Measurements from ENCODE around the gene CRYGD.

CRYGD gene

DNA sequence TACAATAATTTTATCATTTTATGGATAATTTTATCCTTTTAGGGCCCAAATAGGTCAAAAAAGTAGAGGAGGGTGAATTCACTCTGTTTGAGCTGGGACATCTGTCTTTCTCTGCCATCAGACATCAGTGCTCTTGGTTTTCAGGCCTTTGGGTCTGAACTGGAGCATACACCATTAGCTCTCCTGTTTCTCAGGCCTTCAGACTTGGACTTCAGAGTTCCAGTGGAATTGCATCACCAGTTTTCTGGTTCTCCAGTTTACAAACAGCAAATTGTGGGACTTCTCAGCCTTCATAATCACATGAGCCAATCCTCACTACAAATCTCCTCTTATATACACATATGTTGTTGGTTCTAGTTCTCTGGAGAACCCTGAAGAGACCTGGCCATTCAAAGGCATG is 33.9 kb downstream of the CRYGD start:
- no peaks in the 10 kb centered on the region for H3K27me3 ChIP-seq (ENCODE audit: insufficient read depth, low read length, poor library complexity)
- no peak overlapping the region for H3K4me3 ChIP-seq (ENCODE audit: low read depth in 1 of 2, low read length in 2 of 2)
- ATAC-seq (ENCODE audit: insufficient read depth, low read depth) = no peak

GRCh38 chr2:208086029-208086428 is 38.3 kb downstream of the CRYGD start:
- Histone ChIP-seq H3K4me1 (ENCODE audit: insufficient read depth, low read length) (no peaks in the 10 kb centered on the region), H3K27ac (ENCODE audit: low read length) (no peak overlapping the region), H3K9ac (ENCODE audit: low read depth, low read length) (no peak overlapping the region), H3K4me2 (ENCODE audit: insufficient read depth, low read length) (no peak overlapping the region), H4K20me1 (ENCODE audit: insufficient read depth, low read length) (no peaks in the 10 kb centered on the region), H2AFZ (ENCODE audit: low read depth, low read length) (no peak overlapping the region), H3K36me3 (ENCODE audit: insufficient read depth, low read length) (no peaks in the 10 kb centered on the region), H3K9me3 (ENCODE audit: insufficient read depth, low read length, severe bottlenecking) (no peaks in the 10 kb centered on the region), H3K79me2 (ENCODE audit: insufficient read depth, low read length) (no peaks in the 10 kb centered on the region), H3K4me3 (ENCODE audit: low read depth in 1 of 2, low read length in 2 of 2) (no peak overlapping the region), H3K27me3 (ENCODE audit: insufficient read depth, low read length, poor library complexity) (no peaks in the 10 kb centered on the region)
- no peak for DNase-seq
- no peak for TF ChIP-seq EZH2 (IDR thresholded peaks at IDR 0.05; ENCODE audit: borderline replicate concordance, low read depth, low read length, severe bottlenecking)
- ATAC-seq (ENCODE audit: insufficient read depth, low read depth) = no peak

More for the DNA sequence above, 33.9 kb downstream of the CRYGD start:
- no peaks in the 10 kb centered on the region for H3K79me2 ChIP-seq (ENCODE audit: insufficient read depth, low read length)
- H2AFZ ChIP-seq (ENCODE audit: low read depth, low read length) = no peak overlapping the region
- TF ChIP-seq EZH2 (IDR thresholded peaks at IDR 0.05; ENCODE audit: borderline replicate concordance, low read depth, low read length, severe bottlenecking) = no peak
- no peak for TF ChIP-seq CTCF (IDR thresholded peaks at IDR 0.05; ENCODE audit: borderline replicate concordance, extremely low read depth, low read length, poor library complexity, severe bottlenecking)
- H3K9me3 ChIP-seq (ENCODE audit: insufficient read depth, low read length, severe bottlenecking) = no peaks in the 10 kb centered on the region
- no peak overlapping the region for H3K9ac ChIP-seq (ENCODE audit: low read depth, low read length)
- H4K20me1 ChIP-seq (ENCODE audit: insufficient read depth, low read length) = no peaks in the 10 kb centered on the region
- DNase-seq = no peak
- no peak overlapping the region for H3K4me2 ChIP-seq (ENCODE audit: insufficient read depth, low read length)
- H3K4me1 ChIP-seq (ENCODE audit: insufficient read depth, low read length) = no peaks in the 10 kb centered on the region
- H3K27ac ChIP-seq (ENCODE audit: low read length) = no peak overlapping the region
- no peaks in the 10 kb centered on the region for H3K36me3 ChIP-seq (ENCODE audit: insufficient read depth, low read length)

GRCh38 chr2:208083807-208084206 is 40.5 kb downstream of the CRYGD start:
- Histone ChIP-seq H3K9ac (ENCODE audit: low read depth, low read length) (no peak overlapping the region), H3K36me3 (ENCODE audit: insufficient read depth, low read length) (no peaks in the 10 kb centered on the region), H3K79me2 (ENCODE audit: insufficient read depth, low read length) (no peaks in the 10 kb centered on the region), H3K4me2 (ENCODE audit: insufficient read depth, low read length) (no peak overlapping the region), H4K20me1 (ENCODE audit: insufficient read depth, low read length) (no peaks in the 10 kb centered on the region), H3K27me3 (ENCODE audit: insufficient read depth, low read length, poor library complexity) (no peaks in the 10 kb centered on the region), H2AFZ (ENCODE audit: low read depth, low read length) (no peak overlapping the region), H3K27ac (ENCODE audit: low read length) (no peak overlapping the region), H3K4me3 (ENCODE audit: low read depth in 1 of 2, low read length in 2 of 2) (no peak overlapping the region), H3K4me1 (ENCODE audit: insufficient read depth, low read length) (no peaks in the 10 kb centered on the region), H3K9me3 (ENCODE audit: insufficient read depth, low read length, severe bottlenecking) (no peaks in the 10 kb centered on the region)
- no peak for ATAC-seq (ENCODE audit: insufficient read depth, low read depth)
- TF ChIP-seq EZH2 (IDR thresholded peaks at IDR 0.05; ENCODE audit: borderline replicate concordance, low read depth, low read length, severe bottlenecking) (no peak), CTCF (IDR thresholded peaks at IDR 0.05; ENCODE audit: borderline replicate concordance, extremely low read depth, low read length, poor library complexity, severe bottlenecking) (no peak)
- DNase-seq = no peak

GRCh38 chr2:208077276-208077675 is 47.0 kb downstream of the CRYGD start:
- no peak overlapping the region for H3K9ac ChIP-seq (ENCODE audit: low read depth, low read length)

More at GRCh38 chr2:208077276-208077675, 47.0 kb downstream of the CRYGD start:
- H3K9me3 ChIP-seq (ENCODE audit: insufficient read depth, low read length, severe bottlenecking) = no peaks in the 10 kb centered on the region
- H3K27ac ChIP-seq (ENCODE audit: low read length) = no peak overlapping the region
- no peaks in the 10 kb centered on the region for H3K79me2 ChIP-seq (ENCODE audit: insufficient read depth, low read length)
- H4K20me1 ChIP-seq (ENCODE audit: insufficient read depth, low read length) = no peaks in the 10 kb centered on the region
- DNase-seq = no peak
- H3K36me3 ChIP-seq (ENCODE audit: insufficient read depth, low read length) = no peaks in the 10 kb centered on the region
- H3K4me3 ChIP-seq (ENCODE audit: low read depth in 1 of 2, low read length in 2 of 2) = no peak overlapping the region
- no peak overlapping the region for H3K4me2 ChIP-seq (ENCODE audit: insufficient read depth, low read length)
- no peaks in the 10 kb centered on the region for H3K4me1 ChIP-seq (ENCODE audit: insufficient read depth, low read length)
- no peak overlapping the region for H2AFZ ChIP-seq (ENCODE audit: low read depth, low read length)
- TF ChIP-seq EZH2 (IDR thresholded peaks at IDR 0.05; ENCODE audit: borderline replicate concordance, low read depth, low read length, severe bottlenecking) (no peak), CTCF (IDR thresholded peaks at IDR 0.05; ENCODE audit: borderline replicate concordance, extremely low read depth, low read length, poor library complexity, severe bottlenecking) (no peak)
- no peaks in the 10 kb centered on the region for H3K27me3 ChIP-seq (ENCODE audit: insufficient read depth, low read length, poor library complexity)
- no peak for ATAC-seq (ENCODE audit: insufficient read depth, low read depth)

Data from DND-41 (cell line).